ENCODE results near the gene HHIPL2. TPM values are rescaled to one million over a fixed set of nuclear protein-coding genes. Genes with fewer than 3 reads are reported as not detected.

HHIPL2 gene
- total and polyA plus RNA-seq, 10 of the 15 experiments (the other 5 are each of a cell fraction or from before 2014, with no cell fraction given): 0.06 to 0.29 (median 0.09) TPM; not detected in 3

DNA sequence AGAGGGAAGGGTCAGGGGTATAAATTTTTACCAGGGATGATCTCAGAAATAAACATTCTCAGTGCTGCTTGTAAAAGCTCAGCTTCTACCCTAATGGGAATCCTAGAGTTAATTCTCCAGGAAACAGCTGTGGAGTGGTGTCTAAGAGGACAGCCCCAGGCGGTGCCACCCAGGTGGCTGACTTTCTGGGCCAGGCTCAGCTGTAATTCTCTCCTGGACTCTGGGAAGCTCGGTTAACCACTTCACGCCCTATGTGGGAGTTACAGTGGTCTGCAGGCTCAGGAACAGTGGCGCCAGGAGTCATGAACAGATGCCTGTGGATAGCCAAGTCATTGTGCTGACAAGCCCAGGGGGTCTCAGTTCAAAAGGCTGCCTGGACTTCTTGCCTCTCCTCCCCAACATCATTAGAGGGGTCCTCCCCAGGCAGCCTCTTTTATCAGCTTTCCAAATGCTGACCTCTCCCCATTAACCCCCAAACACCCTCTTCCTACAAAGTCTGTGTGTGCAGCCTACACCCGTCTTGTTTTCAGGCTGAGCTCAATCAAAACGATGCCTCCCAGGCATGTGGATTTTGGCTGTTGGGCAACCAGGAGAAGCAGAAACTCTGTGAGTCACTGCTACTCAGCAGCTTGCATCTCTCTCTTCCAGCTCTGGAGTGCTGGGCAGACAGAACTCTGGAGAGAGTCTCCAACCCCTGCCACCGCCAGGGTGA lies 1.2 kb downstream of the HHIPL2 start (continued):
- TF ChIP-seq, protein P1, sequence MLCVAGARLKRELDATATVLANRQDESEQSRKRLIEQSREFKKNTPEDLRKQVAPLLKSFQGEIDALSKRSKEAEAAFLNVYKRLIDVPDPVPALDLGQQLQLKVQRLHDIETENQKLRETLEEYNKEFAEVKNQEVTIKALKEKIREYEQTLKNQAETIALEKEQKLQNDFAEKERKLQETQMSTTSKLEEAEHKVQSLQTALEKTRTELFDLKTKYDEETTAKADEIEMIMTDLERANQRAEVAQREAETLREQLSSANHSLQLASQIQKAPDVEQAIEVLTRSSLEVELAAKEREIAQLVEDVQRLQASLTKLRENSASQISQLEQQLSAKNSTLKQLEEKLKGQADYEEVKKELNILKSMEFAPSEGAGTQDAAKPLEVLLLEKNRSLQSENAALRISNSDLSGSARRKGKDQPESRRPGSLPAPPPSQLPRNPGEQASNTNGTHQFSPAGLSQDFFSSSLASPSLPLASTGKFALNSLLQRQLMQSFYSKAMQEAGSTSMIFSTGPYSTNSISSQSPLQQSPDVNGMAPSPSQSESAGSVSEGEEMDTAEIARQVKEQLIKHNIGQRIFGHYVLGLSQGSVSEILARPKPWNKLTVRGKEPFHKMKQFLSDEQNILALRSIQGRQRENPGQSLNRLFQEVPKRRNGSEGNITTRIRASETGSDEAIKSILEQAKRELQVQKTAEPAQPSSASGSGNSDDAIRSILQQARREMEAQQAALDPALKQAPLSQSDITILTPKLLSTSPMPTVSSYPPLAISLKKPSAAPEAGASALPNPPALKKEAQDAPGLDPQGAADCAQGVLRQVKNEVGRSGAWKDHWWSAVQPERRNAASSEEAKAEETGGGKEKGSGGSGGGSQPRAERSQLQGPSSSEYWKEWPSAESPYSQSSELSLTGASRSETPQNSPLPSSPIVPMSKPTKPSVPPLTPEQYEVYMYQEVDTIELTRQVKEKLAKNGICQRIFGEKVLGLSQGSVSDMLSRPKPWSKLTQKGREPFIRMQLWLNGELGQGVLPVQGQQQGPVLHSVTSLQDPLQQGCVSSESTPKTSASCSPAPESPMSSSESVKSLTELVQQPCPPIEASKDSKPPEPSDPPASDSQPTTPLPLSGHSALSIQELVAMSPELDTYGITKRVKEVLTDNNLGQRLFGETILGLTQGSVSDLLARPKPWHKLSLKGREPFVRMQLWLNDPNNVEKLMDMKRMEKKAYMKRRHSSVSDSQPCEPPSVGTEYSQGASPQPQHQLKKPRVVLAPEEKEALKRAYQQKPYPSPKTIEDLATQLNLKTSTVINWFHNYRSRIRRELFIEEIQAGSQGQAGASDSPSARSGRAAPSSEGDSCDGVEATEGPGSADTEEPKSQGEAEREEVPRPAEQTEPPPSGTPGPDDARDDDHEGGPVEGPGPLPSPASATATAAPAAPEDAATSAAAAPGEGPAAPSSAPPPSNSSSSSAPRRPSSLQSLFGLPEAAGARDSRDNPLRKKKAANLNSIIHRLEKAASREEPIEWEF (IDR thresholded peaks at IDR 0.05; ENCODE audit: insufficient replicate concordance, low read depth, low read length): no peak
- TF ChIP-seq TCF3 (IDR thresholded peaks at IDR 0.05; ENCODE audit: borderline replicate concordance, insufficient read depth, low read depth, low read length): no peak
- no peak for TF ChIP-seq FOXM1 (IDR thresholded peaks at IDR 0.05; ENCODE audit: low read depth, low read length)
- no peak for TF ChIP-seq CEBPB (IDR thresholded peaks at IDR 0.05; ENCODE audit: borderline replicate concordance in 1 of 2, low read depth in 2 of 2, low read length in 2 of 2)

DNA sequence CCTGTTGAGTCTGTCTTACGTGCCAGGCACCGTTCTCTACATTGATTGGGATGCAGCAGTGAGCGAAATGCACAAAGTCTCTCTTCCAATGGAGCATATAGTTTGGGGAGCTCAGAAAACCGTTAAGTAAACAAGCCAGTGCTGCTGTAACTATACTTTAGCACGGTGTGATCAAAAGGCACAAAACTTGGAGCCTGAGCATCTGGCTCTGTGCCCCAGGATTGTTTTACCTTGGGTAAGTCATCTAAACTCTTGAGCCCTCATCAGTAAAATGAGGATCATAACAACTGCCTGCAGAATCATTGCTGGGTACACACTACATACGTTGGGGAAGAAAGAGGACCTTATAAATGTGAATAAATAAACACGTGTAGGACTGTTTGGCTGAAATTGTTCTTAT lies 1.8 kb downstream of the HHIPL2 start:
- H3K4me3 ChIP-seq: no peak overlapping the region
- RAD21 ChIA-PET (ENCODE audit: unreplicated experiment): no interaction called here
- H3K27me3 ChIP-seq (replicated peaks in 1 of 2; ENCODE audit: control insufficient read depth in 2 of 2, insufficient read depth in 2 of 2, low read length in 1 of 2): no peaks in the 10 kb centered on the region
- no peaks in the 10 kb centered on the region for H3K4me1 ChIP-seq (ENCODE audit: control insufficient read depth, insufficient read depth, low read length)
- no peak for ATAC-seq
- SMC1A ChIA-PET (ENCODE audit: uncharacterized antibody, unreplicated experiment): interaction anchor here (1.2 kb wide), 1 partner anchor 88 kb away, joined by 3 read pairs; no protein-coding TSS in a partner anchor
- no peak overlapping the region for H2AFZ ChIP-seq (ENCODE audit: control insufficient read depth, low read depth, low read length)
- H3K79me2 ChIP-seq (ENCODE audit: control insufficient read depth, insufficient read depth, low read length): no peaks in the 10 kb centered on the region
- FAIRE-seq: no peak
- H3K9me3 ChIP-seq (replicated peaks; ENCODE audit: control insufficient read depth, insufficient read depth, low read length): no peaks in the 10 kb centered on the region
- no peaks in the 10 kb centered on the region for H4K20me1 ChIP-seq (ENCODE audit: control insufficient read depth, insufficient read depth)
- H3K4me2 ChIP-seq (ENCODE audit: control insufficient read depth, insufficient read depth): no peak overlapping the region
- no peak for DNase-seq (ENCODE audit: low read depth, low spot score)
- 37% methylated on average over 7 of the region's 7 CpGs for WGBS (ENCODE audit: insufficient coverage, insufficient replicate concordance, low lambda C conversion rate, missing lambda C conversion rate)
- no peak overlapping the region for H3K27ac ChIP-seq (ENCODE audit: control insufficient read depth, insufficient read depth)
- POLR2A ChIA-PET: no interaction called here
- no peaks in the 10 kb centered on the region for H3K36me3 ChIP-seq (ENCODE audit: control insufficient read depth in 2 of 2, insufficient read depth in 2 of 2, low read length in 1 of 2)
- no peak overlapping the region for H3K9ac ChIP-seq (ENCODE audit: control insufficient read depth, insufficient read depth, low read length)
- in situ Hi-C loops (cut with MboI) (no loop called here), intact Hi-C loops (cut with micrococcal nuclease; ENCODE audit: unreplicated experiment) (no loop called here)
- CTCF ChIA-PET: no interaction called here
- no TSS peak for BruUV-seq (replicated peaks)
- TF ChIP-seq HDGF (IDR thresholded peaks at IDR 0.05) (no peak), ZNF207 (IDR thresholded peaks at IDR 0.05; ENCODE audit: borderline replicate concordance) (no peak), HCFC1 (IDR thresholded peaks at IDR 0.05; ENCODE audit: low read length) (no peak), SRF (IDR thresholded peaks at IDR 0.05; ENCODE audit: low read depth in 2 of 2, low read length in 2 of 2) (no peak), BRCA1 (IDR thresholded peaks at IDR 0.05; ENCODE audit: low read depth, low read length) (no peak), POLR2A (IDR thresholded peaks at IDR 0.05; ENCODE audit: low read depth, low read length) (no peak), BMI1 (IDR thresholded peaks at IDR 0.05; ENCODE audit: borderline replicate concordance) (no peak)
- TF ChIP-seq, protein P2, sequence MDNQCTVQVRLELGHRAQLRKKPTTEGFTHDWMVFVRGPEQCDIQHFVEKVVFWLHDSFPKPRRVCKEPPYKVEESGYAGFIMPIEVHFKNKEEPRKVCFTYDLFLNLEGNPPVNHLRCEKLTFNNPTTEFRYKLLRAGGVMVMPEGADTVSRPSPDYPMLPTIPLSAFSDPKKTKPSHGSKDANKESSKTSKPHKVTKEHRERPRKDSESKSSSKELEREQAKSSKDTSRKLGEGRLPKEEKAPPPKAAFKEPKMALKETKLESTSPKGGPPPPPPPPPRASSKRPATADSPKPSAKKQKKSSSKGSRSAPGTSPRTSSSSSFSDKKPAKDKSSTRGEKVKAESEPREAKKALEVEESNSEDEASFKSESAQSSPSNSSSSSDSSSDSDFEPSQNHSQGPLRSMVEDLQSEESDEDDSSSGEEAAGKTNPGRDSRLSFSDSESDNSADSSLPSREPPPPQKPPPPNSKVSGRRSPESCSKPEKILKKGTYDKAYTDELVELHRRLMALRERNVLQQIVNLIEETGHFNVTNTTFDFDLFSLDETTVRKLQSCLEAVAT (IDR thresholded peaks at IDR 0.05): no peak

All from GM12878 (cell line).